Ascending aorta (tissue), 2 donors: ENCODE data around the gene ARHGAP26. TPM values are rescaled to one million over a fixed set of nuclear protein-coding genes. Genes with fewer than 3 reads are reported as not detected.

Source experiments
- DNase-seq, 2 donors: peaks; one replicate each; pipeline ENCODE4 v3.0.0-alpha.2; 2019; ENCODE audit warnings: low spot score in 2 of 2
- H3K27ac ChIP-seq, 2 donors: fragments of 200-600 bp; sonication (generic); one replicate each; pipeline ENCODE4 v1.5.1; 2016 to 2017; ENCODE audit warnings: mild to moderate bottlenecking in 1 of 2
- H3K27me3 ChIP-seq: fragments of 200-600 bp; sonication (generic); one replicate; pipeline ENCODE4 v1.5.1; 2017
- H3K36me3 ChIP-seq, 2 donors: fragments of 200-600 bp; sonication (generic); one replicate each; pipeline ENCODE4 v1.5.1; 2016
- H3K4me1 ChIP-seq, 2 donors: fragments of 200-600 bp; sonication (generic); one replicate each; pipeline ENCODE4 v1.5.1; 2016 to 2017; ENCODE audit warnings: mild to moderate bottlenecking in 1 of 2
- H3K4me3 ChIP-seq, 2 donors: fragments of 200-600 bp; sonication (generic); one replicate each; pipeline ENCODE4 v1.5.1; 2016 to 2017; ENCODE audit warnings: mild to moderate bottlenecking in 1 of 2
- H3K9me3 ChIP-seq, 2 donors: fragments of 200-600 bp; sonication (generic); one replicate each; pipeline ENCODE4 v1.5.1; 2016
- intact Hi-C: fragments of 100-400 bp; cut with DNase I; formaldehyde crosslinking; loops from one replicate; pipeline ENCODE4 v1.15.1; 2023
- total RNA-seq: library from RNA; depleted of rRNA; stranded (reverse); fragments of >200 nt; gene quantifications from one replicate; pipeline ENCODE4 v1.1.0, GENCODE V29; 2016
- TF ChIP-seq, protein P1 (sequence below), 3 experiments: fragments of 200-600 bp in 2 of 3; fragments of 450-650 bp in 1 of 3; sonication (generic) in 2 of 3; IDR thresholded peaks; one replicate each; pipeline ENCODE4 v1.5.1; 2016 to 2019; ENCODE audit warnings: antibody characterized with exemption in 3 of 3, mild to moderate bottlenecking in 1 of 3, moderate library complexity in 1 of 3

ARHGAP26 gene
- total RNA-seq, 1 donor from 2014 or later, result 34.9 TPM

DNA sequence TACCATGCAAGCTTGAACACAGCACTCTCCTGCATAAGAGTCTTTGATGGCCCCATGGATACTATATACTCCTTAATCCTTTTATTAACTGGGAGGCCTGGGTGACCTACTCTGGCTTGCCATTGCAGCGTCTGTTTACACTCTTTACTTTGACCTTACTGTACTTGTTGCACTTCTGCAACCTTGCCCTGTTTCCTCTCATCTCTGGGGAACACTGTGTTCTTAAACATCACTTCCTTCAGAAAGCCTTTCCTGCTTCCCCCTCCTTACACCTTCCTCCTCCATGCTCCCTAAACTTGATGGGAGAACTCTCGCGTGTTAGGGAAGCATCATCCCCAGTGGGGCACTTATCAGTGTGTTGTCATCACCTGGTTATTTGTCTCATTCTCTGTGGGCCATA is 411.0 kb downstream of the ARHGAP26 start:
- TF ChIP-seq, protein P1, sequence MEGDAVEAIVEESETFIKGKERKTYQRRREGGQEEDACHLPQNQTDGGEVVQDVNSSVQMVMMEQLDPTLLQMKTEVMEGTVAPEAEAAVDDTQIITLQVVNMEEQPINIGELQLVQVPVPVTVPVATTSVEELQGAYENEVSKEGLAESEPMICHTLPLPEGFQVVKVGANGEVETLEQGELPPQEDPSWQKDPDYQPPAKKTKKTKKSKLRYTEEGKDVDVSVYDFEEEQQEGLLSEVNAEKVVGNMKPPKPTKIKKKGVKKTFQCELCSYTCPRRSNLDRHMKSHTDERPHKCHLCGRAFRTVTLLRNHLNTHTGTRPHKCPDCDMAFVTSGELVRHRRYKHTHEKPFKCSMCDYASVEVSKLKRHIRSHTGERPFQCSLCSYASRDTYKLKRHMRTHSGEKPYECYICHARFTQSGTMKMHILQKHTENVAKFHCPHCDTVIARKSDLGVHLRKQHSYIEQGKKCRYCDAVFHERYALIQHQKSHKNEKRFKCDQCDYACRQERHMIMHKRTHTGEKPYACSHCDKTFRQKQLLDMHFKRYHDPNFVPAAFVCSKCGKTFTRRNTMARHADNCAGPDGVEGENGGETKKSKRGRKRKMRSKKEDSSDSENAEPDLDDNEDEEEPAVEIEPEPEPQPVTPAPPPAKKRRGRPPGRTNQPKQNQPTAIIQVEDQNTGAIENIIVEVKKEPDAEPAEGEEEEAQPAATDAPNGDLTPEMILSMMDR (IDR thresholded peaks at IDR 0.05), result no peak
- Histone ChIP-seq H3K4me3 (no peak overlapping the region), H3K9me3 (no peaks in the 10 kb centered on the region), H3K27me3 (no peaks in the 10 kb centered on the region), H3K4me1 (peaks cover 0 to 13% of the 10 kb centered on the region in 2 donors), H3K27ac (no peak overlapping the region), H3K36me3 (no peaks in the 10 kb centered on the region)
- intact Hi-C loops, result no loop called here
- no peak for DNase-seq

DNA sequence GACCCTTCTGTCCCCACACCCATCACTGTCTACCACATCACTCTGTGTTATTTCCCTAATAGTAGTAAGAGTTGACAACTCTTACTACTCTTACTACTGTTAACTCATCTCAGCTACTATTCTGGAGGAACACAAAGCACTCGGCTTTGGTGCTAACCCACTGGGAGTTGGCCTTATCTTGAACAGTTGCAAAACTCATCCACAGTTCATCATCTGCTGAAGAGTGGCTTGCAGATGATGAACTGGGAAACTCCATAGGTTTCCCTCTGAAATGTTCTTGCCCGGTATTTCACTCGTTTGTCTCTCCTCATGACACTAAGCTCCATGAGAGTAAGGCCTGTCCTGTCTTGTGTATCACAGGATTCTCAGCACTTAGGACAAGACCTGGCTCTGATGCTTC is 411.9 kb downstream of the ARHGAP26 start:
- Histone ChIP-seq H3K27me3 (no peaks in the 10 kb centered on the region), H3K27ac (no peak overlapping the region), H3K4me3 (no peak overlapping the region), H3K9me3 (no peaks in the 10 kb centered on the region), H3K4me1 (peaks cover 0 to 11% of the 10 kb centered on the region in 2 donors), H3K36me3 (no peaks in the 10 kb centered on the region)
- TF ChIP-seq, protein P1 (IDR thresholded peaks at IDR 0.05), result no peak
- intact Hi-C loops, result no loop called here
- no peak for DNase-seq

DNA sequence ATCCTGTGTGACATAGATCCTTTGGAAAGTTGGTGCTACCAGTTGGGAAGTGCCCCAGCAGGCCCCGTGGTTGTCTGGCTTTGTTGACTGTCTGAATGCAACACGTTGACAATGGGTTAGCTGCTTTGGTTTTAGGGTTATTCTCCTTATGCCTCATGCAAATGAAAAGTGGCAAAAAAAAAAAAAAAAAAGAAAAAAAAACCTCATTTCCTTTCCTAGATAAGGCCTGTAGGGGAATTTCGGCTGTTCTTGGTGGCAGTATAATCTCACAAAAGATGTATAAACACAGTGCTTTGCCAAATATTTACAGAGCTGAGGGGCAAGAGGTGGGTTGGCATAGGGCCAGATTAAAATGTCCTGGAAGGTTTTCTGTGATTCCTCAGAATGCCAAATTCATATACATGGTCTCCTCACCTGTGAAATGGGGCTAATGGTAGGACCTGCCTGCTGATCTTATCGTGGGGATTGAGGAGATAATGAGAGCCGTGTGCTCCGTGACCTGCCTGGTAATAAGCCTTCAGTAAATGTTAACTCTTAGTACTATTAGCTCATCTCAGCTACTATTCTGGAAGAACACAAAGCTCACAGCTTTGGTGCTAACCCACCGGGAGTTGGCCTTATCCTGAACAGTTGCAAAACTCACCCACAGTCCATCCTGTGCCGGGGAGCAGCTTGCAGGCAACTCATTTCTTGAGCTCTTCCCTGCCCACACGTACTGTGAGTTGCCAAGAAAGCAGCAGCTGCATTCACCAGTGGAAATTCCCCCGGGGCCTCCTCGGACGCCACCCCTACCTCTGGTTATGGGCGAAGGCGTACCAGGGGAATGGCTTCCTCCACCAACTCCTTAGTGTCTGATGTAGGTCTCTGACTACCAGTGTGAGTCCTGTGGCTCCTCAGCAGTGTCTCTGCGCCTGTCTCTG is 413.0 kb downstream of the ARHGAP26 start:
- no peak overlapping the region for H3K27ac ChIP-seq
- H3K27me3 ChIP-seq, result no peaks in the 10 kb centered on the region
- H3K36me3 ChIP-seq, result no peaks in the 10 kb centered on the region
- H3K4me1 ChIP-seq, result peaks cover 0 to 6% of the 10 kb centered on the region in 2 donors
- no peaks in the 10 kb centered on the region for H3K9me3 ChIP-seq
- intact Hi-C loops, result no loop called here
- H3K4me3 ChIP-seq, result no peak overlapping the region
- DNase-seq, result no peak
- TF ChIP-seq, protein P1 (IDR thresholded peaks at IDR 0.05), result no peak

DNA sequence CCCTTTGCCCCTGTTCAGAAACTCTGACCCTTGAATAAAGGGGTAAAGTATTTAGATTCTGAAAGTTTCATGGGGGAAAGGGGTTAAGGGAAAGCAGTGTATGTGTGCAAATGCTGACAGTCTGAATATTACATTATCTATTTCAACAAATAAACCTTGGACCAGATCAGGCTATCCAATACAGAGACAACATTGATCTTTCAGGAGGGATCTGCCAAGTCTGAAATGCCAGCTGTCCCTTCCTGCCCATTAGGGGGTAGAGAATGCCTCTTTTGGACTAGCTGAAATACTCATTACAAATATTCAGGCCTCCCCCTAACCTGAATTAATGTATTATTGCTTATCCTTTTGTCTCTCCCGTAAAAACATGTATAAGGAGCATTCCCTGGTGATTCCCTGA is 413.8 kb downstream of the ARHGAP26 start:
- H3K27me3 ChIP-seq, result no peaks in the 10 kb centered on the region
- no peaks in the 10 kb centered on the region for H3K9me3 ChIP-seq
- no peak for DNase-seq
- H3K4me3 ChIP-seq, result no peak overlapping the region
- H3K4me1 ChIP-seq, result peaks cover 0 to 6% of the 10 kb centered on the region in 2 donors
- no peak overlapping the region for H3K27ac ChIP-seq
- TF ChIP-seq, protein P1 (IDR thresholded peaks at IDR 0.05), result no peak
- no peaks in the 10 kb centered on the region for H3K36me3 ChIP-seq
- intact Hi-C loops, result no loop called here

DNA sequence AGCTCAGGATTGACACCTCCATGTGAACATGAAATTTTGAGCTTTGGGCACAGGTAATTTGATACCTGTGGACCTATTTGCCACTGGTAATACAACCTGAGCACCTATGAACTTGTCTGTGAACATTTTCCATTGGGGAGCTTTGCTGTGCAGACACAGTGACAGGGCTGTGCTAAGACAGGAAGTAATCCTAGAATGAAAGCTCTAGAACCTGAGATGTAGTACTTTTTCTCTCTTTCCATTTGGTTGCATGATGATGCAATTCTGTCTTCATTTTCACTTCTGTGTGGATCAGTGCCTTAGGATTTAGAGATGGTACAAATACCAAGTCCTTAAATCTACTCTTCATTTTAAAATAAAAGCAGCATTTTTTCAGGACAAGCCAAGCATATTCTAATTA is 416.4 kb downstream of the ARHGAP26 start:
- Histone ChIP-seq H3K4me1 (peaks cover 0 to 6% of the 10 kb centered on the region in 2 donors), H3K27me3 (no peaks in the 10 kb centered on the region), H3K27ac (no peak overlapping the region), H3K4me3 (no peak overlapping the region), H3K36me3 (no peaks in the 10 kb centered on the region), H3K9me3 (no peaks in the 10 kb centered on the region)
- TF ChIP-seq, protein P1 (IDR thresholded peaks at IDR 0.05), result no peak
- intact Hi-C loops, result no loop called here
- no peak for DNase-seq
